Spleen (tissue), 11 donors: Measurements from ENCODE around the gene GNG7. TPM values are rescaled to one million over a fixed set of nuclear protein-coding genes. Genes with fewer than 3 reads are reported as not detected.
A peak's percentile ranks its signal among the peaks of the same experiment; 100 is the strongest.
"Not testable (repeated sequence)": the region's sequence is repeated elsewhere in the genome, so short reads cannot be mapped to it uniquely, and the experiment has no call there.

ENCODE experiments used
- DNase-seq: peaks from one replicate; pipeline ENCODE4 v3.0.0-alpha.2; 2020
- H3K27ac ChIP-seq, 8 donors: fragments of 200-600 bp; sonication (generic) in 7 of 8; 1 replicate in 4 of 8; 2 replicates in 4 of 8; pipeline versions ENCODE4 v1.5.0 to v1.8.0; 2016 to 2021; ENCODE audit warnings: inconsistent platforms in 4 of 8, mild to moderate bottlenecking in 4 of 8, moderate library complexity in 1 of 8
- H3K27me3 ChIP-seq, 7 donors: fragments of 200-600 bp; sonication (generic) in 6 of 7; replicated peaks in 1 of 7; 1 replicate in 4 of 7; 2 replicates in 3 of 7; pipeline versions ENCODE4 v1.5.0 to v1.8.0; 2016 to 2021; ENCODE audit warnings: inconsistent platforms in 3 of 7, mild to moderate bottlenecking in 1 of 7
- H3K36me3 ChIP-seq, 6 donors: fragments of 200-600 bp; sonication (generic) in 5 of 6; 1 replicate in 4 of 6; 2 replicates in 2 of 6; pipeline versions ENCODE4 v1.5.0 to v1.8.0; 2016 to 2021; ENCODE audit warnings: inconsistent platforms in 2 of 6
- H3K4me1 ChIP-seq, 6 donors: fragments of 200-600 bp; sonication (generic) in 5 of 6; 1 replicate in 3 of 6; 2 replicates in 3 of 6; pipeline versions ENCODE4 v1.5.0 to v1.8.0; 2016 to 2021; ENCODE audit warnings: inconsistent platforms in 3 of 6
- H3K4me3 ChIP-seq, 8 donors: fragments of 200-600 bp; sonication (generic) in 7 of 8; 1 replicate in 4 of 8; 2 replicates in 4 of 8; pipeline versions ENCODE4 v1.5.0 to v1.8.0; 2016 to 2021; ENCODE audit warnings: inconsistent platforms in 4 of 8, mild to moderate bottlenecking in 4 of 8, moderate library complexity in 2 of 8
- H3K9me3 ChIP-seq, 8 donors: fragments of 200-600 bp; sonication (generic) in 7 of 8; 1 replicate in 4 of 8; 2 replicates in 4 of 8; pipeline versions ENCODE4 v1.5.0 to v1.8.0; 2016 to 2021; ENCODE audit warnings: inconsistent platforms in 4 of 8
- CTCF ChIP-seq, 11 experiments: fragments of 200-600 bp in 7 of 11; fragments of 450-650 bp in 4 of 11; sonication (generic) in 4 of 11; IDR thresholded peaks in 8 of 11; conservative IDR thresholded peaks in 3 of 11; 1 replicate in 7 of 11; 2 replicates in 4 of 11; pipeline versions ENCODE4 v1.4.0 to v1.8.0; 2016 to 2021; ENCODE audit warnings: antibody characterized with exemption in 11 of 11, inconsistent platforms in 4 of 11, mild to moderate bottlenecking in 1 of 11
- POLR2A ChIP-seq, 3 donors: fragments of 450-650 bp; IDR thresholded peaks; one replicate each; pipeline ENCODE4 v1.5.1; 2017; ENCODE audit warnings: antibody characterized with exemption in 3 of 3, mild to moderate bottlenecking in 1 of 3
- POLR2AphosphoS5 ChIP-seq, 3 donors: sonication (generic); formaldehyde crosslinking; IDR thresholded peaks; one replicate each; pipeline ENCODE4 v1.5.1; 2017; ENCODE audit warnings: antibody characterized with exemption in 3 of 3
- WGBS, 5 donors: extraction: QIAGEN DNeasy Blood & Tissue Kit in 3 of 5; methylation state at CpG; one replicate each; pipeline versions ENCODE4 v1.1.5 to v1.1.7; 2013 to 2018; 5-methylcytosine and 5-hydroxymethylcytosine counted together
- intact Hi-C: fragments of 100-400 bp; cut with DNase I; formaldehyde crosslinking; loops from one replicate; pipeline ENCODE4 v1.15.0; 2023; ENCODE audit warnings: low total_unique reads
- polyA plus RNA-seq, 3 donors: library from polyadenylated mRNA; stranded (reverse); fragments of 200-250 nt; gene quantifications; one replicate each; pipeline ENCODE4 v1.2.1, GENCODE V29; 2013
- total RNA-seq, 7 donors: library from RNA; depleted of rRNA in 3 of 7; stranded (reverse); fragments of >200 nt in 3 of 7; fragmentation: NEBNext Ultra II Directional in 4 of 7; extraction: Animal tissue kit (Norgen Biotek cat#: 25700) in 4 of 7; gene quantifications; one replicate each; pipeline versions ENCODE4 v1.1.0 to v1.2.1, GENCODE V29; 2016 to 2021
- donor health status: healthy with polysubstance abuse.
- donor health status: DM: no; HTN: no; CAD: no; lungs with moderate emphysema.
- donor health status: DM: no; HTN: no; CAD: no.
- donor health status: Bipolar disorder and iron deficiency.
- donor health status: healthy.
- donor health status: DM: no; HTN: no; CAD: no.
- donor health status: DM: yes; HTN: yes; CAD: no.

The GNG7 gene
- total and polyA plus RNA-seq, 10 donors, result 17.2 to 34.6 (median 18.9) TPM

- Histone ChIP-seq H3K27ac (peak overlapping the region; percentile 8 to 88 (median 82)), H3K36me3 (no peaks in the 10 kb centered on the region), H3K9me3 (peaks cover 0 to 6% (median 2%) of the 10 kb centered on the region in 8 donors), H3K4me3 (peak overlapping the region; percentile 26 to 68 (median 42)), H3K4me1 (peaks cover 35 to 99% (median 84%) of the 10 kb centered on the region in 6 donors), H3K27me3 (no peaks in the 10 kb centered on the region)
- TF ChIP-seq POLR2AphosphoS5 (IDR thresholded peaks at IDR 0.05), result peak; percentile 54 to 81 (median 76)
- TF ChIP-seq CTCF (IDR thresholded peaks at IDR 0.05 in 8 of 11, conservative IDR thresholded peaks at IDR 0.05 in 3 of 11), result peak; percentile 93 to 99 (median 98)
- TF ChIP-seq POLR2A (IDR thresholded peaks at IDR 0.05), result no peak
- intact Hi-C loops, result no loop called here
- peak; percentile 98 for DNase-seq
- WGBS, 5 donors, result 9 to 18% (median 9%) methylated on average over 21 to 46 of the region's 46 CpGs
Observed at GRCh38 chr19:2610637-2611482, 91.6 kb downstream of the GNG7 start.

GRCh38 chr19:2609389-2610116 lies 92.9 kb downstream of the GNG7 start:
- H3K27ac ChIP-seq, result peak overlapping the region in 2 of 8 donors; percentile 17 to 86
- H3K27me3 ChIP-seq, result no peaks in the 10 kb centered on the region
- no peak for DNase-seq
- intact Hi-C loops, result no loop called here
- no peaks in the 10 kb centered on the region for H3K36me3 ChIP-seq
- H3K4me3 ChIP-seq, result no peak overlapping the region
- H3K4me1 ChIP-seq, result peaks cover 34 to 89% (median 77%) of the 10 kb centered on the region in 6 donors
- H3K9me3 ChIP-seq, result peaks cover 0 to 3% (median under 1%) of the 10 kb centered on the region in 8 donors
- 59 to 78% (median 62%) methylated on average over 11 to 20 of the region's 20 CpGs for WGBS, 5 donors
- no peak for TF ChIP-seq POLR2AphosphoS5 (IDR thresholded peaks at IDR 0.05)
- no peak for TF ChIP-seq POLR2A (IDR thresholded peaks at IDR 0.05)
- TF ChIP-seq CTCF (IDR thresholded peaks at IDR 0.05 in 8 of 11, conservative IDR thresholded peaks at IDR 0.05 in 3 of 11), result no peak

- H3K9me3 ChIP-seq, H3K4me3 ChIP-seq, H3K27ac ChIP-seq, DNase-seq, intact Hi-C loops, H3K27me3 ChIP-seq, H3K36me3 ChIP-seq: not testable (repeated sequence)
- peaks cover 30 to 86% (median 73%) of the 10 kb centered on the region in 6 donors for H3K4me1 ChIP-seq
- 87 to 90% (median 89%) methylated on average over 7 of the region's 7 CpGs for WGBS, 5 donors
Observed at GRCh38 chr19:2609034-2609388, 93.5 kb downstream of the GNG7 start.

- Histone ChIP-seq H3K4me3 (peak overlapping the region in 1 of 8 donors; percentile 18), H3K36me3 (no peaks in the 10 kb centered on the region), H3K4me1 (peaks cover 26 to 86% (median 70%) of the 10 kb centered on the region in 6 donors), H3K9me3 (no peaks in the 10 kb centered on the region), H3K27me3 (no peaks in the 10 kb centered on the region), H3K27ac (peak overlapping the region in 3 of 8 donors; percentile 1 to 39 (median 23))
- WGBS, 5 donors, result 63 to 79% (median 79%) methylated on average over 4 to 7 of the region's 7 CpGs
- intact Hi-C loops, result no loop called here
- no peak for TF ChIP-seq POLR2AphosphoS5 (IDR thresholded peaks at IDR 0.05)
- TF ChIP-seq POLR2A (IDR thresholded peaks at IDR 0.05), result no peak
- TF ChIP-seq CTCF (IDR thresholded peaks at IDR 0.05 in 8 of 11, conservative IDR thresholded peaks at IDR 0.05 in 3 of 11), result no peak
- no peak for DNase-seq
Observed at GRCh38 chr19:2608602-2608922, 93.9 kb downstream of the GNG7 start.
